GM11168 (cell line): Measurements from ENCODE around the gene ALG3.

Source experiments
- in situ Hi-C: fragments of 300-500 bp; cut with MboI; formaldehyde crosslinking; loops from one replicate; pipeline ENCODE4 v1.12.0; 2022; ENCODE audit warnings: low sequenced_read_pairs; ENCODE audit not compliant: unreplicated experiment

The ALG3 gene

GRCh38 chr3:184248454-184249411 lies at the start of gene ALG3:
TSS of gene ALG3 (minus strand) at chr3:184248962. CDS start at chr3:184248940, 22 bp downstream.
- in situ Hi-C loops: no loop called here

- in situ Hi-C loops: no loop called here
These were observed 47.9 kb upstream of the ALG3 start for GRCh38 chr3:184296616-184297015.

DNA sequence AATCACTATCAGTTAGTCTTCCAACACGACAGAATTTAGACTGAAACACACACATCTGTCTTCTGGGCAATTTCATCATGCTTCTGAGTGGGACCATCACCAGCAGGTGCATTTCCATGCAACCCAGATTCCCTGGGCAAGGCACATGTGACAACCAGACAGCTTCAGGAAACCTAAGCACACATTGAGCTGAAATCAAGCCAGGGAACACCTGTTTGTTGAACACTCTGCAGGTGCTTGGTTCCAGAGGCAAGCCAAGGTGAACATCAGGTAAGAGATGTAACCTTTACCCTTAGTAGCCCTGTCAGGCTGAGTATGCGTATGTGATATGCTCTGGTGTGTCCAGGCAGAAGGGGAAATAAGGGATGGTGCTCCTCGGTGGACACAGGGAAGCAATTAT lies 47.0 kb upstream of the ALG3 start:
- in situ Hi-C loops: no loop called here

DNA sequence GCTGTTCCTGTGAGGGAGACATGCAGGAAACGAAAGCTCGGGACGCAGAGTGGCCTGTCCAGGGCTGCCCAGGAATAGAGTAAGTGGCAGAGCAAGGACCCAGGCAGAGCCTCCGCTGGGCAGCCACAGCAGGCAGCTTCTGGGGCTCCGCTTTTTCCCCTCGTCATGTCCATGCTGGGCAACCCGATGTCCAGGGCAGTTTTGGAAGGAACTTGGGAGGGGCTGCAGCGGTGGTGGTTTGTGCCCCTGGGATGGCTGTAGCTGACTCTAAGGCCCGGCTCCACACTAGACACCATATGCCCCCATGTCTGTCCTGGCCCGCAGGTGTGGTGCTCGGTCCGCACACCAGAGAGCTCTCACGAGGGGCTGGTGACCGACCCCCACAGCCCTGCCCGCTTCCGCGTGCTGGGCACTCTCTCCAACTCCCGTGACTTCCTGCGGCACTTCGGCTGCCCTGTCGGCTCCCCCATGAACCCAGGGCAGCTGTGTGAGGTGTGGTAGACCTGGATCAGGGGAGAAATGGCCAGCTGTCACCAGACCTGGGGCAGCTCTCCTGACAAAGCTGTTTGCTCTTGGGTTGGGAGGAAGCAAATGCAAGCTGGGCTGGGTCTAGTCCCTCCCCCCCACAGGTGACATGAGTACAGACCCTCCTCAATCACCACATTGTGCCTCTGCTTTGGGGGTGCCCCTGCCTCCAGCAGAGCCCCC lies 43.1 kb upstream of the ALG3 start:
- in situ Hi-C loops: no loop called here

DNA sequence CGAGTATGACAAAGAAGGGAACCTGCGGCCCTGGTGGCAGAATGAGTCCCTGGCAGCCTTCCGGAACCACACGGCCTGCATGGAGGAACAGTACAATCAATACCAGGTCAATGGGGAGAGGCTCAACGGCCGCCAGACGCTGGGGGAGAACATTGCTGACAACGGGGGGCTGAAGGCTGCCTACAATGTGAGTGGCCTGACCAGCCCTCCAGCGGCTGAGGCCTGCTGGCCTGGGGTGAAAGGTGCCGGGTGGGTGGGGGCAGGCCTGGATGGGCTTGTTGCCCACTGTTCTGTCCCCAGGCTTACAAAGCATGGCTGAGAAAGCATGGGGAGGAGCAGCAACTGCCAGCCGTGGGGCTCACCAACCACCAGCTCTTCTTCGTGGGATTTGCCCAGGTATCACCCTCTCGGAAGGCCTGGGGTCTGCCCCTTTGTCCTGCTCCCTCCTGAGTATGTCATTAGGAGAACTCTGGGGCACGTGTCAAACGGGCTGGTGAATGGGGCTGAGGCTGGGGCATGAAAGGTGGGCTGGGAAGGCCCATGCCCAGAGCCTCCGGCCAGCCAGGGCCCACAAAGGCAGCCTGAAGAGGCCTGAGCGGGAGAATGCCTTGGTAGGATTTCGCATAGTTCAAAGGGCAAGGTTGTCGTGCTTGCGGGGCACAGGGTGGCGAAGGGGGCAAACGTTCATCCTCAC lies 42.4 kb upstream of the ALG3 start:
- in situ Hi-C loops: no loop called here

- in situ Hi-C loops: no loop called here
These were observed 41.6 kb upstream of the ALG3 start for GRCh38 chr3:184290331-184290730.

- in situ Hi-C loops: no loop called here
These were observed 40.7 kb upstream of the ALG3 start for GRCh38 chr3:184289426-184289938.

DNA sequence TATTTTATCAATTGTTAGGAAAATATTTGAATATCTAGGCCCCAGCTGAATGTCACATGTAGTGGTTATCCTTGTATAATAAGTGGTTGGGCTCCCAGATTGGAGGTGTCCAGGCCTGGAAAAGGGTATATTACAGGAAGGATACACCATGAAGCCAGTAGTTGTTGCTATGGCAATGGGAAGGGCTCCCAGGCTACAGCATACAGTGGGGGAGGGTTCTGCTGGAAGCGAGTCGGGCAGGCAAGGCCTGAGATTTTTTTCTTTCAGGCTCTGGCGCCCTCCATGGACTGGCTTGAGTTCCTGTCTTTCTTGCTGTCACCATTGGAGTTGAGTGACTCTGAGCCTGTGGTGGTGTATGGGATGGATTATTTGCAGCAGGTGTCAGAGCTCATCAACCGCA lies 35.9 kb upstream of the ALG3 start:
- in situ Hi-C loops: no loop called here

- in situ Hi-C loops: no loop called here
These were observed 34.9 kb upstream of the ALG3 start for GRCh38 chr3:184283681-184284080.

GRCh38 chr3:184282941-184283340 lies 34.2 kb upstream of the ALG3 start:
- in situ Hi-C loops: no loop called here

- in situ Hi-C loops: no loop called here
These were observed 28.6 kb upstream of the ALG3 start for GRCh38 chr3:184277366-184277765.

- in situ Hi-C loops: no loop called here
These were observed 27.5 kb upstream of the ALG3 start, which contains the start of gene ECE2 for GRCh38 chr3:184275961-184276910. TSS of gene ECE2 (plus strand) at chr3:184276022. CDS start at chr3:184276154, 132 bp downstream.

DNA sequence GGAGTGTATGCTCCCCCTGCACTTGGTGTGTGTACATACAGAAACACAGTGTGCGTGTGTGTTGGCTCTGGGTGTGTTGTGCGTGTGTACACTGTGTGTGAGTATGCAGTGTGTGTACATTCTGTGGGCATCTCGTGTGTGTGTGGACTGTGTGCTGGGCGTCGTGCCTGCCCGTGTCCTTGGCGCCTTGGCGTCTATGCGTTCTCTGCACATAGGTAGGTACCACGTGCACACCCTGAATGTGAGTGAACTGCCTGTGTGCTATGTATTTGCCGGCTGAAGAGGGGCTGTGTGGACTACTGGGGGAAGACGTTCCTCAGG lies 26.6 kb upstream of the ALG3 start:
- in situ Hi-C loops: no loop called here

- in situ Hi-C loops: loop anchor here (25.0 kb wide), 1 partner anchor 385 kb away; the partner anchor contains the start of gene PARL
These were observed 23.5 kb upstream of the ALG3 start for GRCh38 chr3:184272269-184272668.

DNA sequence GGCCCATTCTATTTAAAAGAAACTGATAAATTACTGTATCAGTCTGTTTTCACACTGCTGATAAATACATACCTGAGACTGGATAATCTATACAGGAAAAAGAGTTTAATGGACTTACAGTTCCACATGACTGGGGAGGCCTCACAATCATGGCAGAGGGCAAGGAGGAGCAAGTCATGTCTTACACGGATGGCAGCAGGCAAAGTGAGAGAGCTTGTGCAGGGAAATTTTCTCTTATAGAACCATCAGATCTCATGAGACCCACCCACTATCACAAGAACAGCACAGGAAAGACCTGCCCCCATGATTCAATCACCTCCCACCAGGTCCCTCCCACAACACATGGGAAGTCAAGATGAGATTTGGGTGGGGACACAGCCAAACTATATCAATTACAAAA lies 18.5 kb upstream of the ALG3 start:
- in situ Hi-C loops: loop anchor here (25.0 kb wide), 1 partner anchor 380 kb away; the partner anchor contains the start of gene PARL

DNA sequence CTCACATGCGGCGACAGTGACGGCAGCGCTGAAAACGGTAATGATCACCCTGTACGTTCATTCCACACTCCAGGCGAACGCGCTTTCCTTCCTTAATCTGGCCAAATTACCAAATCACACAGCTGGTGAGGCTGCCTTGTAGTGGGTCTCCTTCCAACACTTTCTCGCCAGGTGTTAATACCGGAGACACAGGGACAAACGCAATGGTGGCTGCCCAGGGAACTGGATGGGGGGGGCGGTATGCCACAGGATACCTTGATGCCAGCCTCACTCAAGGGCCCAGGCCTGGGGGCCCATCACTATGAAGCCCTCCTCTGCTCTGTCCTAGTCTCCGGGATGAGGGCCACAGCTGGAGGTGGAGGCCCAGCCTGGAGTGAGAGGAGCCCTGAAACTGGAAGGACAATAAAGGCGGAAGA lies 14.0 kb upstream of the ALG3 start:
- in situ Hi-C loops: loop anchor here (25.0 kb wide), 1 partner anchor 375 kb away; the partner anchor contains the start of gene PARL

DNA sequence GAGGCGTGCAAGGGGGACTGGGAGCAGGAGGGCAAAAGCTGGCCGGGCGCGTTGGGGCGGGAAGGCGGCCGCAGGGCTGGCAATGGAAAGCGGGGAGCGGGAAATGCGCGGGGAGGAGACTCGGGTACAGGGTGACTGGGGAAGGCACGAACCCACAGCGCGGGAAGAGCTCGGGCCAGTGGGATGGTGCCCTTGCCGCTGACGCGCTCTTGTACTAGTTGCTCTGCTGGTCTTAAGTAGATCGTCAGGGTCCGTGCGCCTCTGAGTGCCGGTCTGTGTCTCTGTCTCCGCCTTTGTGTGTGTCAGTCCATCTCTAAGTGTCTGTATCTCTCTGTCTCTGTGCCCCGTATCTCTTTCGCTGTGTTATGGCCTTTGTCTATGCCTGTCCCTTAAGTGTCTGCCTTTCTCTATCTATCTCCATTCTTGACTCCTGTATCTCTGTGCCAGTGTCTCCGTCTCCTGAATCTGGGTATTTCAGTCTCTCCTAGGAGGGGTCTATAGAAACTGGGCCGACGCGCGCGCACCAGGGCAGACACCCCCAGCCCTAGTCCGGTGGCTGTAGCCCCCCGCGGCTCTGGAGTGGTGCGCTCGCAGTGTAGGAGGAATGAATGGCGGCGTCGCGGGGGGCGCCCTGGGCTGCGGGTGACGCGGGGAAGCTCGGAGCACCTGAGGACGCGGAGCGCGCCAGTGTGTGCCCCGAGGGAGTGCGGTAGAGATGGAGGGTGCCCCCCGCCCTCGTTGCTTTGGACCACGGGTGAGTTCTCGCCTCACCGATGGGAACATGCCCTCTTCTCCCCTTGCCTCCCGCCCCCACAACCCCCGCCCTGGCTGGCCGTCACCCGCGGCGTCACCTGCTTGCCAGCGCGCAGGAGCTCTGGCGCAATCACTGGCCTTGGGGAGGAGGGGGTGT lies 13.3 kb upstream of the ALG3 start:
- in situ Hi-C loops: loop anchor here (25.0 kb wide), 1 partner anchor 375 kb away; the partner anchor contains the start of gene PARL

GRCh38 chr3:184261270-184261853 lies 12.6 kb upstream of the ALG3 start, which contains the start of gene CAMK2N2:
TSS of gene CAMK2N2 (minus strand) at chr3:184261553. CDS start at chr3:184261285, 268 bp downstream.
- in situ Hi-C loops: loop anchor here (25.0 kb wide), 1 partner anchor 374 kb away; the partner anchor contains the start of gene PARL
